LNCAP (cell line): Measurements from ENCODE around the gene PLAAT5.

ENCODE experiments used
- CTCF ChIP-seq: fragments of 450-650 bp; IDR thresholded peaks from 2 replicates; pipeline ENCODE4 v1.5.1; 2017; ENCODE audit warnings: mild to moderate bottlenecking

The PLAAT5 gene

GRCh38 chr11:63448646-63449045, 42.3 kb downstream of the PLAAT5 start:
- no peak for TF ChIP-seq CTCF

- TF ChIP-seq CTCF, result no peak
Measured at GRCh38 chr11:63445720-63446119, 45.2 kb downstream of the PLAAT5 start.

GRCh38 chr11:63445118-63445517, 45.8 kb downstream of the PLAAT5 start:
- TF ChIP-seq CTCF, result no peak

- TF ChIP-seq CTCF, result no peak
Measured at GRCh38 chr11:63444160-63444559, 46.8 kb downstream of the PLAAT5 start.

GRCh38 chr11:63443714-63444113, 47.3 kb downstream of the PLAAT5 start:
- TF ChIP-seq CTCF, result no peak

- TF ChIP-seq CTCF, result no peak
Measured at GRCh38 chr11:63427971-63428508, 62.9 kb downstream of the PLAAT5 start.

GRCh38 chr11:63417174-63417852, 73.7 kb downstream of the PLAAT5 start:
- no peak for TF ChIP-seq CTCF
